Mesendoderm (in vitro differentiated cells): ENCODE measurements around the gene CCNF.

ENCODE experiments used
- DNase-seq: peaks from one replicate; pipeline ENCODE4 v3.0.0; 2013
- H2AK5ac ChIP-seq: 2 replicates; pipeline ENCODE4 v1.6.1; 2013; ENCODE audit warnings: low read length, inconsistent platforms
- H2BK120ac ChIP-seq: 2 replicates; pipeline ENCODE4 v1.6.1; 2013; ENCODE audit warnings: low read depth, mild to moderate bottlenecking, low read length, moderate library complexity, mixed read lengths
- H2BK15ac ChIP-seq: replicated peaks from 2 replicates; pipeline ENCODE4 v1.6.1; 2013; ENCODE audit warnings: low read depth, mild to moderate bottlenecking, moderate library complexity
- H2BK5ac ChIP-seq: 2 replicates; pipeline ENCODE4 v1.6.1; 2013; ENCODE audit warnings: low read length, inconsistent platforms
- H3K18ac ChIP-seq: 2 replicates; pipeline ENCODE4 v1.6.1; 2013; ENCODE audit warnings: mild to moderate bottlenecking, low read length, mixed read lengths
- H3K23ac ChIP-seq: one replicate; pipeline ENCODE4 v1.6.1; 2013; ENCODE audit warnings: low read length
- H3K27ac ChIP-seq: 2 replicates; pipeline ENCODE4 v1.5.1; 2013; ENCODE audit warnings: low read depth, mild to moderate bottlenecking, inconsistent platforms, low read length, moderate library complexity
- H3K27me3 ChIP-seq: 2 replicates; pipeline ENCODE4 v1.6.1; 2013; ENCODE audit warnings: low read length, control low read depth, mild to moderate bottlenecking, inconsistent platforms; ENCODE audit not compliant: insufficient read depth, poor library complexity
- H3K36me3 ChIP-seq: 2 replicates; pipeline ENCODE4 v1.6.1; 2013; ENCODE audit warnings: low read length, inconsistent platforms; ENCODE audit not compliant: control insufficient read depth, insufficient read depth
- H3K4ac ChIP-seq: one replicate; pipeline ENCODE4 v1.6.1; 2013; ENCODE audit warnings: low read depth, mild to moderate bottlenecking, low read length, moderate library complexity
- H3K4me1 ChIP-seq: 2 replicates; pipeline ENCODE4 v1.6.1; 2013; ENCODE audit warnings: low read depth, low read length, inconsistent platforms; ENCODE audit not compliant: control insufficient read depth
- H3K4me2 ChIP-seq: 2 replicates; pipeline ENCODE4 v1.6.1; 2013; ENCODE audit warnings: low read length
- H3K4me3 ChIP-seq: 2 replicates; pipeline ENCODE4 v1.5.1; 2013; ENCODE audit warnings: mild to moderate bottlenecking, low read length
- H3K56ac ChIP-seq: one replicate; pipeline ENCODE4 v1.6.1; 2013; ENCODE audit warnings: low read length
- H3K79me1 ChIP-seq: 2 replicates; pipeline ENCODE4 v1.6.1; 2013; ENCODE audit warnings: low read length, inconsistent platforms
- H3K79me2 ChIP-seq: 2 replicates; pipeline ENCODE4 v1.6.1; 2013; ENCODE audit warnings: mild to moderate bottlenecking, low read length; ENCODE audit not compliant: control insufficient read depth, insufficient read depth
- H3K9ac ChIP-seq: 2 replicates; pipeline ENCODE4 v1.6.1; 2013; ENCODE audit warnings: low read length, inconsistent platforms
- H4K5ac ChIP-seq: one replicate; pipeline ENCODE4 v1.6.1; 2013; ENCODE audit warnings: low read length
- H4K8ac ChIP-seq: one replicate; pipeline ENCODE4 v1.6.1; 2013; ENCODE audit warnings: low read depth, mild to moderate bottlenecking, control low read depth, low read length, moderate library complexity
- WGBS: extraction: QIAGEN DNeasy Blood & Tissue Kit; methylation state at CpG from one replicate; pipeline ENCODE4 v1.1.7; 2013; ENCODE audit warnings: low lambda C conversion rate, missing lambda C conversion rate; ENCODE audit not compliant: insufficient coverage; ENCODE audit errors: extremely low coverage; 5-methylcytosine and 5-hydroxymethylcytosine counted together

CCNF gene

DNA sequence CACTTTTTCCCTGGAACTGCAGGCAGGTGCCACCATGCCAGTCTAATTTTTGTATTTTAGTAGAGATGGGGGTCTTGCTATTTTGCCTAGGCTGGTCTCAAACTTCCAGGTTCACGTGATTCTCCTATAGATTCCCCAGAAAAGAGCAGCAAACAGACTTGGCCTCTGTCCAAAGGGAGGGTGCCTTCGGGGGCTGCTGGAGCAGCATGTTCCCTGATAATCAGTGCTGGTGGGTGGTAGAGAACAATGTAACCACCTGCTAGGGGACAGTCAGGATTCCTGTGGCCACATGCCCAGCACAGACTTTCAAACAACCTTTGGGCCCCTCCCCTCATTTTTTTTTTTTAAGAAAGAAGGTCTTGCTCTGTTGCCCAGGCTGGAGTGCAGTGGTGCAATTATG, 14.2 kb upstream of the CCNF start:
- H2BK120ac ChIP-seq = no peak overlapping the region
- no CpG with 5 or more reads among the region's 2 CpGs for WGBS
- no peak overlapping the region for H4K5ac ChIP-seq
- no peak overlapping the region for H2AK5ac ChIP-seq
- H3K79me1 ChIP-seq = no peaks in the 10 kb centered on the region
- H3K56ac ChIP-seq = no peak overlapping the region
- H3K79me2 ChIP-seq = no peaks in the 10 kb centered on the region
- H3K36me3 ChIP-seq = no peaks in the 10 kb centered on the region
- H4K8ac ChIP-seq = no peak overlapping the region
- no peak for DNase-seq
- no peak overlapping the region for H3K23ac ChIP-seq
- no peaks in the 10 kb centered on the region for H3K4me1 ChIP-seq
- H2BK5ac ChIP-seq = no peak overlapping the region
- no peaks in the 10 kb centered on the region for H3K27me3 ChIP-seq
- no peak overlapping the region for H2BK15ac ChIP-seq
- no peak overlapping the region for H3K4ac ChIP-seq
- no peak overlapping the region for H3K4me2 ChIP-seq
- H3K4me3 ChIP-seq = no peak overlapping the region
- H3K27ac ChIP-seq = no peak overlapping the region
- no peak overlapping the region for H3K9ac ChIP-seq
- no peak overlapping the region for H3K18ac ChIP-seq

- no peak overlapping the region for H3K4me3 ChIP-seq
- H2AK5ac ChIP-seq = no peak overlapping the region
- H4K8ac ChIP-seq = no peak overlapping the region
- no peaks in the 10 kb centered on the region for H3K79me1 ChIP-seq
- H2BK5ac ChIP-seq = no peak overlapping the region
- H3K9ac ChIP-seq = no peak overlapping the region
- no peaks in the 10 kb centered on the region for H3K79me2 ChIP-seq
- H3K23ac ChIP-seq = no peak overlapping the region
- no peak for DNase-seq
- no peaks in the 10 kb centered on the region for H3K27me3 ChIP-seq
- no peak overlapping the region for H3K4ac ChIP-seq
- H3K56ac ChIP-seq = no peak overlapping the region
- no peak overlapping the region for H4K5ac ChIP-seq
- no peak overlapping the region for H2BK120ac ChIP-seq
- no peak overlapping the region for H2BK15ac ChIP-seq
- H3K27ac ChIP-seq = no peak overlapping the region
- no peaks in the 10 kb centered on the region for H3K4me1 ChIP-seq
- no peak overlapping the region for H3K18ac ChIP-seq
- no peak overlapping the region for H3K4me2 ChIP-seq
- H3K36me3 ChIP-seq = no peaks in the 10 kb centered on the region
Measured at GRCh38 chr16:2420035-2420434, 9.2 kb upstream of the CCNF start.

DNA sequence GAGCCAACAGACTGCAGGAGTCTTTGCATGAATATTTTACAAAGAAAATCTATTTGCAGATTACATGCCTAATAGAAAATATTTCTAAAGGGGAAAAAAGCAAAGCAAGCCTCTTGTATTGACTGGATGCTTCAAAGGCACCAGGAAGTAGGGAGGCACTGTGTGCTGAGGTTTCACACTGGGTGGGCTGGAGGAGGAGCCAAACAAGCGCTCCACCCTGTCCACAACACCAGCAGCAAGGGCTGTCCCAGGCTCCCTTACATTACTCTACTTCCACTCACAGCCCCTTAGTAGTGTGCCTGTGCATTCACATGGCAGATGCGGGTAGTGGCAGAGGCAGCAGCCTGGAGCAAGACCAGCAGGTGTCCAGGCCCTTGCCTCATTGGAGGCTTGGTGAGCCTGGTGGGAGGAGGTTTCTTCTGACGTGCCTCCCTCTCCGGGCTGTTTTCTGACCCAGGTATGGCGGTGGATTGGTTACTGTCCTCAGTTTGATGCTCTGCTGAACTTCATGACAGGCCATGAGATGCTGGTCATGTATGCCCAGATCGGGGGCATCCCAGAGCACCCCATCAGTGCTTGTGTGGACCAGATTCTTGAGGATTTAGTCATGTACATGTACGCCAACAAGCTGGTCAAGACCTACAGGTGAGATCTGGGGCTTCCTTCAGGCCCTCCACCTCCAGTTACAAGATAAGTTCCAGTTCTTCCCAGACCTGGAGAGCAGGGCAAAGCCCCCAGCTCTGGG, 7.0 kb upstream of the CCNF start:
- no peak overlapping the region for H3K23ac ChIP-seq
- H4K5ac ChIP-seq = no peak overlapping the region
- H2BK120ac ChIP-seq = no peak overlapping the region
- H2BK15ac ChIP-seq = no peak overlapping the region
- H3K4ac ChIP-seq = no peak overlapping the region
- WGBS = no CpG with 5 or more reads among the region's 7 CpGs
- no peaks in the 10 kb centered on the region for H3K4me1 ChIP-seq
- no peak overlapping the region for H2BK5ac ChIP-seq
- no peak overlapping the region for H4K8ac ChIP-seq
- no peak overlapping the region for H3K56ac ChIP-seq
- H3K18ac ChIP-seq = no peak overlapping the region
- H3K9ac ChIP-seq = no peak overlapping the region
- DNase-seq = no peak
- H3K36me3 ChIP-seq = no peaks in the 10 kb centered on the region
- H3K4me3 ChIP-seq = no peak overlapping the region
- H3K4me2 ChIP-seq = no peak overlapping the region
- no peaks in the 10 kb centered on the region for H3K27me3 ChIP-seq
- no peak overlapping the region for H3K27ac ChIP-seq
- H3K79me1 ChIP-seq = no peaks in the 10 kb centered on the region
- no peaks in the 10 kb centered on the region for H3K79me2 ChIP-seq
- no peak overlapping the region for H2AK5ac ChIP-seq

DNA sequence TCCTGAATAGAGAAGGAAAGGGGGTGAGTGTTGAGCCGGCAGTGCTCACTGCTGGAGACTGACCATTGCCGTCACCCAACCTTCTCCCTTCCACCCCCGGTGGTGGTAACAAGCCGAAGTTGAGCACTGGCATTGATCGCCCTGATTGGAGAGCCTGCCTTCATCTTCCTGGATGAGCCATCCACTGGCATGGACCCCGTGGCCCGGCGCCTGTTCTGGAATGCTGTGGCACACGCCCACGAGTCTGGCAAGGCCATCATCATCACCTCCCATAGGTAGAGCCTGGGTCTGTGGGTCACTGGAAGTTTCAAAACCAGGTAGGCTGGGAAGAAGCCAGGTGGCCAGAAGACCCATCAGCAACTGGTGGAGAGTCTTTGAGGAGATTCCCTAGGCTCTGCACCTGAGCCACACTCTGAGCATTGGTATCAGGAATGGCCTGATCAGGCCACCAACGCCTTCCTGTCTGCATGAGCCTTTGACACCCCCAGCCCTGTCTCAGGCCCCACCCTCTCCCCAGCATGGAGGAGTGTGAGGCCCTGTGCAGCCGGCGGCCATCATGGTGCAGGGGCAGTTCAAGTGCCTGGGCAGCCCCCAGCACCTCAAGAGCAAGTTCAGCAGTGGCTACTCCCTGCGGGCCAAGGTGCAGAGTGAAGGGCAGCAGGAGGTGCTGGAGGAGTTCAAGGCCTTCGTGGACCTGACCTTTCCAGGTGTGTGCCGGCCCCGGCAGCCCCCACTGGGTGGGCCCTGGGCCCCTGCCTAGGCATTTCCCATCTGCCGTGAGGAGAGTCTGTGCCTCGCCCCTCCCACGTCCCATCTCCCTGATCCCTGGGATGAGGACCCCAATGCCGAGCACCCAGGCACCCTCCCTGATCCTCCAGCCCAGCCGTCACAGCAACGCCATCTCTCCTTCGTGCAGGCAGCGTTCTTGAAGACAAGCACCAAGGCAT, 4.9 kb upstream of the CCNF start:
- Histone ChIP-seq H3K4me1 (peaks cover 3% of the 10 kb centered on the region), H3K36me3 (no peaks in the 10 kb centered on the region), H2BK15ac (no peak overlapping the region), H3K79me2 (no peaks in the 10 kb centered on the region), H3K27ac (no peak overlapping the region), H3K4me2 (no peak overlapping the region), H2AK5ac (no peak overlapping the region), H4K8ac (no peak overlapping the region), H2BK5ac (no peak overlapping the region), H3K27me3 (no peaks in the 10 kb centered on the region), H3K4ac (no peak overlapping the region), H2BK120ac (no peak overlapping the region), H4K5ac (no peak overlapping the region), H3K79me1 (no peaks in the 10 kb centered on the region), H3K56ac (no peak overlapping the region), H3K4me3 (no peak overlapping the region), H3K23ac (no peak overlapping the region), H3K18ac (no peak overlapping the region), H3K9ac (no peak overlapping the region)
- no peak for DNase-seq
- WGBS = no CpG with 5 or more reads among the region's 25 CpGs

DNA sequence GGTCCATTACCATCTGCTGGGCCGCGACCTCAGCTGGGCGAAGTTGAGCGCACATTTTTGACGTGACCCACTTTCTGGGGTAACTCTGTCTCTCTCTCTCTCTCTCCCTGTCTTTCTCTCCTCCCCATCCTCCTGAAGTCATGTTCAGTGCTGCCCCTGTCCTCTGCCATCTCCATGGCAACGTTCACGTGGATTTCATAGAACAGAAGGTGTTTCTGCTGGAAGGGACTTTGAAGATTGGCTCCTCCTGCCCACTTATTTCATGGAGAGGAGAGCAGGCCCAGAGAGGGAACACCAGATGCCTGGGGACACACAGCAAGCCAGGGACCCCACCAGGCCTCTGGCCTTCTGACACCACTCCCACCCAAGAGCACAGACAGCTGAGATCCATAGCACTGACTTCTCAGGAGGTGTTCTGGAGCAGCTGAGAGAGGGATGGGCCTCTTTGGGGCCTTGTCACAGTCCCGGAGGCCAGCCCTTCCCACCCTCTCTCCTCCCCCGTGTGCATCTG, 4.2 kb upstream of the CCNF start:
- no peak overlapping the region for H2BK120ac ChIP-seq

More for the DNA sequence above, 4.2 kb upstream of the CCNF start:
- H2AK5ac ChIP-seq = no peak overlapping the region
- peaks cover 1% of the 10 kb centered on the region for H3K79me1 ChIP-seq
- no peak overlapping the region for H3K18ac ChIP-seq
- H2BK15ac ChIP-seq = no peak overlapping the region
- no peak overlapping the region for H3K56ac ChIP-seq
- no peaks in the 10 kb centered on the region for H3K36me3 ChIP-seq
- no peak overlapping the region for H3K4me3 ChIP-seq
- no peak overlapping the region for H3K4ac ChIP-seq
- peaks cover 5% of the 10 kb centered on the region for H3K79me2 ChIP-seq
- no peak for DNase-seq
- no peaks in the 10 kb centered on the region for H3K27me3 ChIP-seq
- WGBS = no CpG with 5 or more reads among the region's 9 CpGs
- peaks cover 3% of the 10 kb centered on the region for H3K4me1 ChIP-seq
- no peak overlapping the region for H3K4me2 ChIP-seq
- no peak overlapping the region for H4K8ac ChIP-seq
- H4K5ac ChIP-seq = no peak overlapping the region
- no peak overlapping the region for H3K27ac ChIP-seq
- H3K9ac ChIP-seq = no peak overlapping the region
- no peak overlapping the region for H2BK5ac ChIP-seq
- H3K23ac ChIP-seq = no peak overlapping the region
